Activated CD4-positive, alpha-beta T cell treated with anti-CD3 and anti-CD28 coated beads, Interleukin-2, amount 10 ng/mL, durations not matched to agents 7 days and 5 days (primary cell): Measurements from ENCODE around the gene UGT8. TPM values are rescaled to one million over a fixed set of nuclear protein-coding genes. Genes with fewer than 3 reads are reported as not detected.
"Not testable (repeated sequence)": the region's sequence is repeated elsewhere in the genome, so short reads cannot be mapped to it uniquely, and the experiment has no call there.

Experiments used
- CTCF ChIA-PET: fragments of 350-600 bp; sonication (Branson Sonifier 250); formaldehyde crosslinking; loops from one replicate; lab custom pipeline; 2021; ENCODE audit warnings: antibody characterized with exemption; lab: Charles Lee
- POLR2A ChIA-PET: fragments of 350-600 bp; sonication (Branson Sonifier 250); formaldehyde crosslinking; loops from one replicate; lab custom pipeline; 2021; ENCODE audit warnings: antibody characterized with exemption; lab: Charles Lee
- DNase-seq: peaks from one replicate; pipeline ENCODE4 v3.0.0-alpha.2; 2020
- H3K27ac Mint-ChIP-seq: one replicate; pipeline ENCODE4 v1.8.0; 2021; ENCODE audit warnings: mild to moderate bottlenecking, moderate library complexity, mixed read lengths
- H3K27me3 Mint-ChIP-seq: one replicate; pipeline ENCODE4 v1.8.0; 2021; ENCODE audit warnings: mixed read lengths
- H3K36me3 Mint-ChIP-seq: one replicate; pipeline ENCODE4 v1.8.0; 2021; ENCODE audit warnings: low read depth, mixed read lengths
- H3K4me1 Mint-ChIP-seq: one replicate; pipeline ENCODE4 v1.8.0; 2021; ENCODE audit warnings: mixed read lengths
- H3K4me3 Mint-ChIP-seq: one replicate; pipeline ENCODE4 v1.8.0; 2021; ENCODE audit warnings: mild to moderate bottlenecking, moderate library complexity, mixed read lengths
- H3K9me3 Mint-ChIP-seq: one replicate; pipeline ENCODE4 v1.8.0; 2021; ENCODE audit warnings: mixed read lengths
- total RNA-seq, 2 experiments: library from RNA; stranded (reverse); gene quantifications; one replicate each; pipeline ENCODE4 v1.2.3, GENCODE V29; 2021

The UGT8 gene, protein sequence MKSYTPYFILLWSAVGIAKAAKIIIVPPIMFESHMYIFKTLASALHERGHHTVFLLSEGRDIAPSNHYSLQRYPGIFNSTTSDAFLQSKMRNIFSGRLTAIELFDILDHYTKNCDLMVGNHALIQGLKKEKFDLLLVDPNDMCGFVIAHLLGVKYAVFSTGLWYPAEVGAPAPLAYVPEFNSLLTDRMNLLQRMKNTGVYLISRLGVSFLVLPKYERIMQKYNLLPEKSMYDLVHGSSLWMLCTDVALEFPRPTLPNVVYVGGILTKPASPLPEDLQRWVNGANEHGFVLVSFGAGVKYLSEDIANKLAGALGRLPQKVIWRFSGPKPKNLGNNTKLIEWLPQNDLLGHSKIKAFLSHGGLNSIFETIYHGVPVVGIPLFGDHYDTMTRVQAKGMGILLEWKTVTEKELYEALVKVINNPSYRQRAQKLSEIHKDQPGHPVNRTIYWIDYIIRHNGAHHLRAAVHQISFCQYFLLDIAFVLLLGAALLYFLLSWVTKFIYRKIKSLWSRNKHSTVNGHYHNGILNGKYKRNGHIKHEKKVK
- total RNA-seq = under 1 TPM; 0.12 to 0.19 TPM

DNA sequence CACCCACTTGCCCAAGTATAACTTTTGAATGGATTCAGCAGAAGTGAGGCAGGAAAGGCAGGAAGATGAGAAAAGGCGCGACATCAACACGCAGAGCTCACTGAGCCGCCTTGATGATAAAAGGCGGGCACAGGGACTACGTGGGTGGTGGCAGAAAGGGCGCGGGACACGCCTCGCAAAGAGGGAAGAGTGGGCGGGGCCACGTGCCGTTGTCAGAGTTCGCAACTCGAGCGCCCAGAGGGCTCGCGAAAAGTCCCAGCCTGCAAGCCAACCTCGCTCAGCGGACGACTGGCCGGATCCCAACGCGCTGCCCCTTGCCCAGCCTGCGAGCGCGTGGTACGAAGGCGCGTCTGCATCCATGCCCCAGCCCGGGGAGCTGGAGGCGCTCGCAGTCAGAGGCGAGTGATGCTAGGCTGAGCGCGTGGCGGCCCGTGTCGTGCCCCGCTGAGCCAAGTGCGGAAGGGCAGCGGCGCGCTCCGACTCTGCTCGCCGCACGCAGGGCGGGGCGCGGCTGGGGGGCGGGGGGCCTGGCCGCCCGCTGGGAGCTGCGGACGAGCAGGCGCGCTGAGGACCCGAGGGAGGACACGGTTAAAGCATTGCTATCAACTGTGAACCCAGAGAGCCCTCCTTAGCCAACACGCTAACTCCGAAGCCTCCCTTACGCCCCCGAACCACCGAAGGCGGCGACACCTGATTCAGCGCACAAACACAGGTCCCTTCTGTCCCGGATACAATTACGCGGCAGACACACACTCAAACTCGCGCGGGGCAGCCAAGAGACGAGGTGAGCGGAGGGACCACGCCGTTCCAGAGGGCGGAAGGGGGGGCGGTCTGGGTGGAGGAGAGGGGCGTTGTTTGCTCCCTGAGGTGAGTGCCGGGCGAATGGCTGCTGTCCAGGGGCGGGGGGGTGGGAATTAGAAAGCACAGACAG lies at the start of gene UGT8:
UGT8 (plus strand) TSS at position 617 of the 931 bp plus-strand sequence. CDS start 24,074 bp downstream, outside the sequence.
- no peak within 1 kb of the TSS for H3K27ac Mint-ChIP-seq
- H3K27me3 Mint-ChIP-seq = peaks cover 31% of the 10 kb centered on the region
- no peaks in the 10 kb centered on the region for H3K9me3 Mint-ChIP-seq
- peak within 1 kb of the TSS; percentile 37 for H3K4me3 Mint-ChIP-seq
- DNase-seq = peak; percentile 31
- peaks cover 7% of the 10 kb centered on the region for H3K4me1 Mint-ChIP-seq
- ChIA-PET CTCF (no interaction called here), POLR2A (no interaction called here)
- H3K36me3 Mint-ChIP-seq = no peaks in the 10 kb centered on the region

DNA sequence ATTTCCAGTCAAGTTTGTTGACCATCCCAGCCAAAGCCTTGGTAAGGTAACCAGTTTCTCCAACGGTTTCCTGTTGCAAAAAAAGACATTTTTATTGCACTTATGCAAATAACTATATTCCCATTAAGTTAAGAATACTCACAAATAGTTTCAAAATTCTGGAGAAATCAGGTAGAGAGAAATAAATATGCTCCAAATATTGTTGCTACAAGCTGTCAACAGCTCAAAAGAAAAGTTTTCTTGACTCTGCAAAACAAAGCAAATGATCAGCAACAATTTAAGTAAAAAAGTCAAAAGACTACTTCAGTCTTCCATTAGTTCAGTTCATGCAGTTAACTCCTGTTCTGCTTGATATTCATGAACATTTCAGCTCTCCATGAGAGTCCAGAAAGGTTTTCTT lies 49.0 kb upstream of the UGT8 start:
- H3K4me3 Mint-ChIP-seq = no peak overlapping the region
- no peaks in the 10 kb centered on the region for H3K36me3 Mint-ChIP-seq
- ChIA-PET CTCF (no interaction called here), POLR2A (no interaction called here)
- H3K27me3 Mint-ChIP-seq = no peaks in the 10 kb centered on the region
- DNase-seq = no peak
- peaks cover 3% of the 10 kb centered on the region for H3K9me3 Mint-ChIP-seq
- H3K27ac Mint-ChIP-seq = no peak overlapping the region
- no peaks in the 10 kb centered on the region for H3K4me1 Mint-ChIP-seq

DNA sequence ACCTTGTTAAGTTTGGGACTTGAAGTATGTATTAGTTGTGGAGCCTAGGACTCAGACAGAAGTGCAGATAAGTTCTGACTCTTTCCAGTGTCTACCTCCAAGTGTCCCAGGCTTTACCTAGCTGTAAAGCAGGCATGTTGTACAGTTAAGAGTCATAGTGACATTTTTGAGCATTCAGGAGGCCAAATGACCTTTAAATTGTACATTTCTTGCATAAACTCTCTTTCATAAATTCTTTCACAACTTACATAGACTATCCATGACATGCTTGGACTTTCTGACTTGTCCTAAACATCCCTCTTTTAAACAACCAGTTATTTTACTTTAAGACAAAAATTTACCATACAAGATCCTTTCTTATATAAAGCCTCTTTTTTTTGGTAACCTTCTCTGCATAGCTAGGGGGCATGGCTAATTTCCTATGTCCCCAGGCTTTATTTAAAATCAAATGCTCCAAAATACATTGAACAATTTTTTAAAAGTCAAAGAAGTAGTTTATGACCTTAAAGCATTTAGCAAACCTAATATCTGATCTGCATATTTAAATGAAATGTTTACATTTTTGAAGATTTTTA lies 40.1 kb upstream of the UGT8 start:
- Mint-ChIP-seq H3K9me3 (peaks cover 6% of the 10 kb centered on the region), H3K27me3 (no peaks in the 10 kb centered on the region), H3K4me1 (no peaks in the 10 kb centered on the region), H3K36me3 (no peaks in the 10 kb centered on the region), H3K27ac (no peak overlapping the region), H3K4me3 (no peak overlapping the region)
- ChIA-PET POLR2A (no interaction called here), CTCF (no interaction called here)
- DNase-seq = no peak

DNA sequence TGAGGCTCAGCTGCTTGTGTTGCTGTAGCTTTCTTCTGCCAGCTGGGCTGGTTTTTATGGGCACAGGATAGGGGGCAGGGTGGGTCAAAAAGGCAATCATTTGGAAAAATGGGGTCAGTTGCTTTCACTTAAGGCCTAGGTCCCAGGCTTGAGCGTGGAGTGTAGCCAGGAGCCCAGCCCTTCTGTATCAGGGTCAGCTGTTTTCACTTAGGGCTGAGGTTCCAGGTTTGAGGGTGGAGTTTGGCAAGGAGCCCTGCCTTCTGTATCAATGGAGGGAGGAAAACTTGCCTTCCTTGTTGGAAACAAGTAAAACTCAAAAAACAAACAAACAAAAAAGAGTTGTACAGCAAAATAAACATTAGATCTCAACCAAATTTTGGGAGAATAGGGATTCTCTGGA lies 37.0 kb upstream of the UGT8 start:
- H3K27ac Mint-ChIP-seq = no peak overlapping the region
- H3K36me3 Mint-ChIP-seq = no peaks in the 10 kb centered on the region
- H3K27me3 Mint-ChIP-seq = no peaks in the 10 kb centered on the region
- H3K4me3 Mint-ChIP-seq = no peak overlapping the region
- POLR2A ChIA-PET = no interaction called here
- peaks cover 6% of the 10 kb centered on the region for H3K9me3 Mint-ChIP-seq
- H3K4me1 Mint-ChIP-seq = no peaks in the 10 kb centered on the region
- CTCF ChIA-PET = no interaction called here
- DNase-seq = no peak

DNA sequence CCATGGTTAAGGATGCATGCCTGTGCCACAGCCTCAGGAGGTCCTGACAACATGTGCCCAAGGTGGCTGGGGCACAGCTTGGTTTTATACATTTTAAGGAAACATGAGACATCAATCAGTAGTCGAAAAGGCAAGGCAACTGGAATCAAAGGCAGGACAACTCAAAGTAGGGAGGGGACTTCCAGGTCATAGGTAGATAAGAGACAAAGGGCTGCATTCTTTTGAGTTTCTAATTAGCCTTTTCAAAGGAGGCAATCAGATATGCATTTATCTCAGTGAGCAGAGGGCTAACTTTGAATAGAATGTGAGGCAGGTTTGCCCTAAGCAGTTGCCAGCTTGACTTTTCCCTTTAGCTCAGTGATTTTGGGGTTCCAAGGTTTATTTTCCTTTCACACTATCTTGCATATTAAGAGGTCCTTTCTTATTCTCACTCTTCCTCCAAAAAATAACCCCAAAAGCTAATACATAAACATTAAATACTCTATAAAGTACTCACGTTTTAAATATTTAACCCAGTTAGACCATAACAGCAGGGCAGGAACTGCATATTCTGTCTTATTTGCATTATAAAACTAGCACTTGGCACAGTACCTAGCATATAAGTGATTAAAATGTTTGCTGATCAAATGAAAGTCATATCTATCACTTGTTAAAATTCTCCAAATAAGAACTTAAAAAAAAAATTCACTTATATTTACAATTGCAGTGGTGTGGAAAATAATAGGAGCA lies 36.3 kb upstream of the UGT8 start:
- Mint-ChIP-seq H3K9me3 (peaks cover 6% of the 10 kb centered on the region), H3K4me1 (no peaks in the 10 kb centered on the region)
- CTCF ChIA-PET = no interaction called here

DNA sequence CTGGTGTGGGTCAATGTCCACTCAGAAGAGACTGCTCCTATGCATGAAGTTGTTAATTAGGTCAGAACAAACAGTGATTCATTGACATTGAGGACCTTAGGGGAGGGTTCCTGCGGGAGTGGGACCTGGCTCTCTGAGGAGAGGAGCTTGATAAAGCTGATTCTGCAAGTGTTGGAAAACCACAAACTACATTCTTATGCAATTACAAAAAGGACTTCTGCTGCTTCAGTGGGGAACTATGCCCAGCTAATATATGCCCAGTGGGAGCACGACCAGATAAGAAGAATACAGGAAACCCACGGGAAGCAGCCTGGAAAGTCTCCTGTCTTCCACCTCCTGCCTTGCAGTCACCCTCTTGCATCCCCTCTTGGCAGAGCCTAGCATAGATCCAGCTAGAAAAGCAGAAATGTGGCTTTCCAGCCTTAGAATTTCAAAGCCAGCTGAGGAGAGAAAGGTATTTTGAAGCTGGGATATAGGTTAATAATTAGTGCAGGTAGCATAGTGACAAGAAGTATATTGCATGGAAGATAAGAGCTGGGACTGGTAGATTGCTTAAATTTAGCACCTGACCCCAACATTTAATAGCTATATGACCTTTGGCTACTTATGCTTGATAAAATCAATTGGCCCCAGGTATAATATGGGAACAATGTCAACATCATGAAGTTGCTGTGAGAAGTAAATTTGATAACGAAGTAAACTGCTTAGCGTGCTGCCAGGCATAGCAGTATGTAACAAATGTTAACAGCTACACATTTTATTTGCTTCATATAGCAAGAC lies 34.9 kb upstream of the UGT8 start:
- Mint-ChIP-seq H3K36me3 (no peaks in the 10 kb centered on the region), H3K4me1 (no peaks in the 10 kb centered on the region), H3K27ac (no peak overlapping the region), H3K27me3 (no peaks in the 10 kb centered on the region), H3K9me3 (no peaks in the 10 kb centered on the region), H3K4me3 (no peak overlapping the region)
- CTCF ChIA-PET = interaction anchor here (0.6 kb wide), 1 partner anchor 1750 kb away, joined by 3 read pairs; no protein-coding TSS in a partner anchor
- no peak for DNase-seq
- POLR2A ChIA-PET = no interaction called here

More for the DNA sequence above, 36.3 kb upstream of the UGT8 start:
- Mint-ChIP-seq H3K27me3 (no peaks in the 10 kb centered on the region), H3K4me3 (no peak overlapping the region), H3K27ac (no peak overlapping the region), H3K36me3 (no peaks in the 10 kb centered on the region)
- no peak for DNase-seq
- POLR2A ChIA-PET = no interaction called here

DNA sequence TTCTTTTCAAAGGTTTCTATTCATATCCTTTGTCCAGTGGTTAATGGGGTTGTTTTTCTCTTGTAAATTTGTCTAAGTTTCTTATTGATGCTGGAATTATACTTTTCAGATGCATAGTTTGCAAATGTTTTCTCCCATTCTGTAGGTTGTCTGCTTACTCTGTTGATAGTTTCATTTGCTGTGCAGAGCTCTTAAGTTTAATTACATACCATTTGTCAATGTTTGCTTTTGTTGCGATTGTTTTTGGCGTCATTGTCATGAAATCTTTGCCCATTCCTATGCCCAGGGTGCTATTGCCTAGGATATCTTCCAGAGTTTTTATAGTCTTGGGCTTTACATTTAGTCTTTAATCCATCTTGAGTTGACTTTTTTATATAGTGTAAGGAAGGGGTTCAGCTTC lies 21.2 kb upstream of the UGT8 start:
- no peaks in the 10 kb centered on the region for H3K4me1 Mint-ChIP-seq
- DNase-seq = no peak
- ChIA-PET CTCF (no interaction called here), POLR2A (no interaction called here)
- H3K9me3 Mint-ChIP-seq = peaks cover 5% of the 10 kb centered on the region
- H3K4me3 Mint-ChIP-seq = no peak overlapping the region
- no peaks in the 10 kb centered on the region for H3K27me3 Mint-ChIP-seq
- H3K27ac Mint-ChIP-seq = no peak overlapping the region
- no peaks in the 10 kb centered on the region for H3K36me3 Mint-ChIP-seq

DNA sequence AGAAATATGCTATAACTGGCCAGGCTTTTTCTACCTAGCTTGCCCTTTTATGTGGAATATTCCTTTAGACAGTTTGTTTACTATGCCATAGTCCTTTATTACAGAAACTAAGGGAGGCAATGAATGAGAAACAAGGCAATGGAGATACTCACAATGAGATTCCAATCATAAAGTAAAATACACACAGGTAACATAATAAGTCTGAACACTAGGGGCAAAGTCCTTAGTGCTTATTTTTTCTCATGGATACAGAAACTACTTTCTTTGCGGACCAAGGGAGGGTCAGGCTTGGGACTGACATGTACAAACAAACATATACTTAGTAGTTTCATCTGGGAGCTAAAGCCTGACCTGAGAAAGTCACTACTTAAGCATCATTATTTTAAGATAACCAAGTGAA lies 16.0 kb upstream of the UGT8 start:
- Mint-ChIP-seq H3K4me3 (no peak overlapping the region), H3K27ac (no peak overlapping the region), H3K36me3 (no peaks in the 10 kb centered on the region), H3K9me3 (peaks cover 5% of the 10 kb centered on the region), H3K27me3 (no peaks in the 10 kb centered on the region), H3K4me1 (no peaks in the 10 kb centered on the region)
- ChIA-PET CTCF (interaction anchor here (0.5 kb wide), 1 partner anchor 1837 kb away, joined by 3 read pairs; no protein-coding TSS in a partner anchor), POLR2A (no interaction called here)
- no peak for DNase-seq

DNA sequence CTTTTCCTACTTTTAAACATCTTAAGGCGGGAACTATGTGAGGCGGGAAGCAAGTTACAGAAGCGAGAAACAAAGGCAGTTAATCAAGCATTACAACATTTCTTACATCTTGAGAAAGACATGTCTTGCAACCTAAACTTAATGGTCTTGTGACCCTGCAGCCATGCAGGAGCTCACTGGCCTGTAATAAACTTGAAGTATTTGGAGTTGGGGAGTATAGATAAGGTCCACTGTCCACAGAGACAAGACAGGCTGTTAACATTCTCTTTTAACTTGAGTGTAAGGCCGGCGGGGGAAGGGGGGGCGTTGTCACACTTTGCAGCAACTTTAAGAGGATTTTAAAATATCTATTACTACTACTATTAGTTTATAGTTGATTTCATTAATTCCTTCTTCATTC lies 10.3 kb upstream of the UGT8 start:
- no peak overlapping the region for H3K27ac Mint-ChIP-seq
- H3K4me3 Mint-ChIP-seq = no peak overlapping the region
- no peaks in the 10 kb centered on the region for H3K9me3 Mint-ChIP-seq
- H3K4me1 Mint-ChIP-seq = no peaks in the 10 kb centered on the region
- ChIA-PET POLR2A (no interaction called here), CTCF (no interaction called here)
- H3K36me3 Mint-ChIP-seq = no peaks in the 10 kb centered on the region
- DNase-seq = no peak
- no peaks in the 10 kb centered on the region for H3K27me3 Mint-ChIP-seq

DNA sequence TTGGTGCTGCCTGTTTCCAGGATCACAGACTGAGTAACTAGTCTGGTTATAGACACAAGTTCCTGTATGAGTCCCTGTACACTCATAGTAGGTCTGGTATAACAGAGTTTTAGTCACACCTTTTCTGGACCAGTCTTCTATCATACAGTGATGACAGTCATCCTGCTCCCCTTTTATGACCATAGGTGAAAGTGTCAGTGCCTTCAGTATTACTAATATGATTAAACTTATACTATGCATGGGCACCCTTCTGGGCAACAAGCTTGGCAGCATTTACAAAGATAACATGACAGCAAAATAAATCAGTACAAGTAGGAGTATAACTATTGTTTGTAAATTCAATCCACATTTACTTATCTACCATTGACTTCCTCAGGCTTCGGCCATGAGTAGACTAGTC lies 8.2 kb upstream of the UGT8 start:
- H3K36me3 Mint-ChIP-seq, H3K27me3 Mint-ChIP-seq, H3K27ac Mint-ChIP-seq, H3K4me3 Mint-ChIP-seq, CTCF ChIA-PET, DNase-seq, POLR2A ChIA-PET, H3K4me1 Mint-ChIP-seq, H3K9me3 Mint-ChIP-seq: not testable (repeated sequence)

DNA sequence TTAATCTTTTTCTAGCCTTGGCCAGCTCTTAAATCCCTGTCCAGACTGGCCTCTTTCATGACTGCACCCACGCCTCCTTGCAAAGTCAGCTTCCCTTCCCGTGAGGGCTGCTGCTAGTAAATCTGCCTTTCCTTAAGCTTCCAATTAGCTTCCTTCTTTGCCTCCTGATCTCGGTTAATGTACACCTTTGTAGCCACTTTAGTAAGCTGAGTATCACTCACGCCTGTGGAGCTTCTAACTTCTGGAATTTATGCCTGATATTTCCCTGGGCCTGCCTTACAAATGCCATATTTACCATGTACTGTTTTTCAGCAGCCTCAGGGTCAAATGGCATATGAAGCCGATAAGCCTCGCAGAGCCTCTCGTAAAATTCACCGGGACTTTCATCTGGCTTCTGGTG lies 5.1 kb upstream of the UGT8 start:
- H3K27ac Mint-ChIP-seq = no peak overlapping the region
- CTCF ChIA-PET = no interaction called here
- POLR2A ChIA-PET = no interaction called here

DNA sequence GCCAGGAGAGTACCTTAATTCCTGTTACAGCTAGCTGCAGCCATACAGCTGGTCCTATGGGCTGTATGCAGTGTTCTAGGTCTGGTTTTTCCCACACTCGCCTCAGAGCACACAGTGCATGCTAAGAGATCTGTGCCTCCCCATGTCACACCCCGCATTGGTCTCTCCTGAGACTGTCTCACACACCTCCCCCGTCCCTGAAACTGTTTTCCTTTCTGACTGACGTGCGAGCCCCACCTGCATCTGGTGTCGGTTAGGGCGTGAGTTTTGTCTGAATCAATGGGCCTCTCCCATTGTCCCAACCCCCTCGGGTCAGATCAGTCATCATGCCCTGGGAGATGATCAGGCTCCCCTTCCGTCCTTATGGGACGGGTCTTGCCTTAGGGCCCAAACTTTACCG lies 3.4 kb upstream of the UGT8 start:
- ChIA-PET CTCF (no interaction called here), POLR2A (no interaction called here)
- no peaks in the 10 kb centered on the region for H3K36me3 Mint-ChIP-seq
- DNase-seq = no peak
- H3K4me3 Mint-ChIP-seq = no peak overlapping the region
- H3K9me3 Mint-ChIP-seq = no peaks in the 10 kb centered on the region
- H3K27ac Mint-ChIP-seq = no peak overlapping the region
- H3K27me3 Mint-ChIP-seq = peaks cover 24% of the 10 kb centered on the region
- peaks cover 7% of the 10 kb centered on the region for H3K4me1 Mint-ChIP-seq

More for the DNA sequence above, 5.1 kb upstream of the UGT8 start:
- Mint-ChIP-seq H3K4me3 (no peak overlapping the region), H3K4me1 (no peaks in the 10 kb centered on the region), H3K27me3 (peaks cover 8% of the 10 kb centered on the region), H3K9me3 (no peaks in the 10 kb centered on the region), H3K36me3 (no peaks in the 10 kb centered on the region)
- no peak for DNase-seq
